Fibroblast of mammary gland (primary cell): Measurements from ENCODE around the gene ADGRV1.
A peak's percentile ranks its signal among the peaks of the same experiment; 100 is the strongest.
"Not testable (repeated sequence)": the region's sequence is repeated elsewhere in the genome, so short reads cannot be mapped to it uniquely, and the experiment has no call there.

Experiments
- DNase-seq: peaks from one replicate; pipeline ENCODE4 v3.0.0-alpha.2; 2010; ENCODE audit warnings: low read depth
- H3K4me3 ChIP-seq: 2 replicates; pipeline ENCODE4 v1.5.1; 2011; ENCODE audit warnings: low read depth, mild to moderate bottlenecking, low read length, moderate library complexity; ENCODE audit not compliant: control insufficient read depth
- TF ChIP-seq, protein P1 (sequence below): conservative IDR thresholded peaks from 2 replicates; pipeline ENCODE4 v1.5.1; 2011; ENCODE audit warnings: low read depth, low read length, inconsistent platforms; ENCODE audit not compliant: control insufficient read depth, insufficient read depth

Gene ADGRV1

DNA sequence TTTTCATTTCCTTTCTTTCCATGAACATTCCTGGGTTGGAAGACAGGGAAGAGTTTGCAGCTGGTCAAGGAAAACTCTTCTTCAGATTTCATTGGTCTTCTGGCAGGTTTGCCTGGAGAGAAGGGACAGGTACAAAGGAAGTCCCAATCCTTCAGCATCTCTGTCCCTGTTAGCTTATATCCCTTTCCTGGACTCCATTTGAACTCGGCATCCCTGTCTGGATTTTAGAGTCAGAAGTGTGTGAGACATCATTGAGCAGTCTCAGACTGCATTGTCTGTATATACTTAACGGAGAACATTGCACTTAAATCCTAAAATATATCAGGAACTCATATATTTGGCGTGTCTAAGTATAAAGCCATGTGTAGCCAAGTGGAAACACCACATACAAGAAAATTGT is 54.9 kb downstream of the ADGRV1 start:
- DNase-seq, result no peak
- TF ChIP-seq, protein P1, sequence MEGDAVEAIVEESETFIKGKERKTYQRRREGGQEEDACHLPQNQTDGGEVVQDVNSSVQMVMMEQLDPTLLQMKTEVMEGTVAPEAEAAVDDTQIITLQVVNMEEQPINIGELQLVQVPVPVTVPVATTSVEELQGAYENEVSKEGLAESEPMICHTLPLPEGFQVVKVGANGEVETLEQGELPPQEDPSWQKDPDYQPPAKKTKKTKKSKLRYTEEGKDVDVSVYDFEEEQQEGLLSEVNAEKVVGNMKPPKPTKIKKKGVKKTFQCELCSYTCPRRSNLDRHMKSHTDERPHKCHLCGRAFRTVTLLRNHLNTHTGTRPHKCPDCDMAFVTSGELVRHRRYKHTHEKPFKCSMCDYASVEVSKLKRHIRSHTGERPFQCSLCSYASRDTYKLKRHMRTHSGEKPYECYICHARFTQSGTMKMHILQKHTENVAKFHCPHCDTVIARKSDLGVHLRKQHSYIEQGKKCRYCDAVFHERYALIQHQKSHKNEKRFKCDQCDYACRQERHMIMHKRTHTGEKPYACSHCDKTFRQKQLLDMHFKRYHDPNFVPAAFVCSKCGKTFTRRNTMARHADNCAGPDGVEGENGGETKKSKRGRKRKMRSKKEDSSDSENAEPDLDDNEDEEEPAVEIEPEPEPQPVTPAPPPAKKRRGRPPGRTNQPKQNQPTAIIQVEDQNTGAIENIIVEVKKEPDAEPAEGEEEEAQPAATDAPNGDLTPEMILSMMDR, result no peak

DNA sequence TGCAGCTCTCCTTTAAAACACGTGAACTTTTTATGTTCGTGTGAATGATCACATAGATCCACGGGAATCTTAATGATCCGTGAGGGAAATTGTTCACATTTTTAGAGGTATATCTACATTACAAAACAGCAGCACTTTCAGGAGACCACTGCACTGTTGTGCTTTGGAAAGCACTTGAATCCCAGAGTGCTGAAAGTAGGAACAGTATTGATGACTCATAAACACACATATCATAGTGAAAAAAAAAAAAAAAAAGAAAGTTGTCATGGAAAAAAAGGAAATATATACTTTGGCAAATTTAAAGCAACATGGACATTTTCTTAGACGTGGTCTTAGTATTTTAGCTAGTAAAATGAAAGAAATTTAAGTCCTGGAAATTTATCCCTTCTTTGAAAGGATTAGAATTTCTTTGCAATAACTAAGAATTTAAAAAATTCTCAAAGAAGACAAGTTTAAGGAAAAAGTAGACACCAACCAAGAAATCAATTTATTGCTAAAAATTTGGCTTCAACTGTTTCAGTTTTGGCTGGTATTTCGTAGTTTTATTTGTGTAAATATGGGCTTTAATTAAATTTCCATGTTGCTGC is 55.4 kb downstream of the ADGRV1 start:
- H3K4me3 ChIP-seq, result no peak overlapping the region
- TF ChIP-seq, protein P1, result no peak
- peak; percentile 3 for DNase-seq

More for the DNA sequence above, 54.9 kb downstream of the ADGRV1 start:
- H3K4me3 ChIP-seq, result no peak overlapping the region

DNA sequence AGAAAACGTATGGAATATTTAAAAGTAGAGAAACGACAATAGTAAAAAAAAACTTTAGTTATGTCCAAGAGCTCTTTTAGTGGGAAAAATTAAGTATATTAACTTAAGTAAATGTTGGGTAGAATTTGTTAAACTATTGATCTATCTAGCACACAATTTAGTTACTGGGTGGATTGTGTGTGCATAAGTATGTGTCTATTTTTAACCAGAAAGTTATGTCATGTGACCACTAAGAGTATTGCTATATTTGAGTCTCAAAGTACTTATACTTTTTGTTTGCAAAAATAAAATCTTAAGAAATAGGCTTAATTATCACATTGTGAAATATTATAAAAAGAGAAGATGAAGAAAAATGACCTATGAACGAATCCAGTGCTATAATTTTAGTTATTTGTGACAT is 56.8 kb downstream of the ADGRV1 start:
- DNase-seq, result no peak
- TF ChIP-seq, protein P1, result no peak
- H3K4me3 ChIP-seq, result no peak overlapping the region

DNA sequence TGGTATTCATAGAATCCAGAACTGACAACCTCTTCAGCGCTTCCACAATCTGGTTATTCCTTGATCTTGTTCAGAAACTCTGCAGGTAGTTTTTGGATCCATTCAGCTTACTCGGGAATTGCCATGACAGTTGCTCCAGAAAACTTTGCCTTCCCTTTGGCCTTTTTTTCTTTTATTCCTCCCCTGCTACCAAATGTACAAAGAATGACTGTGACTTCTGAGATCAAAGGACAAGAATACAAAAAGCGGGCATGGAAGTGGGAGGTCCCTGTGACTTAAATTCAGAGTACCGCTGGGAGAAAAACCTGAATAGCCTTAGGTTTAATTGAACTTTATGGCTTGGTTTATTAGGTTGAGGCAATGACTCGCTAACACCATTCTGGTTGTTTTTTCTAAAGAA is 59.5 kb downstream of the ADGRV1 start:
- DNase-seq, result no peak
- no peak overlapping the region for H3K4me3 ChIP-seq
- TF ChIP-seq, protein P1, result no peak

DNA sequence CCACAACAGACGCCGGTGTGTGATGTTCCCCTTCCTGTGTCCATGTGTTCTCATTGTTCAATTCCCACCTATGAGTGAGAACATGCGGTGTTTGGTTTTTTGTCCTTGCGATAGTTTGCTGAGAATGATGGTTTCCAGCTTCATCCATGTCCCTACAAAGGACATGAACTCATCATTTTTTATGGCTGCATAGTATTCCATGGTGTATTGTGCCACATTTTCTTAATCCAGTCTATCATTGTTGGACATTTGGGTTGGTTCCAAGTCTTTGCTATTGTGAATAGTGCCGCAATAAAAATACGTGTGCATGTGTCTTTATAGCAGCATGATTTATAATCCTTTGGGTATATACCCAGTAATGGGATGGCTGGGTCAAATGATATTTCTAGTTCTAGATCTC is 61.2 kb downstream of the ADGRV1 start:
- DNase-seq, H3K4me3 ChIP-seq: not testable (repeated sequence)

DNA sequence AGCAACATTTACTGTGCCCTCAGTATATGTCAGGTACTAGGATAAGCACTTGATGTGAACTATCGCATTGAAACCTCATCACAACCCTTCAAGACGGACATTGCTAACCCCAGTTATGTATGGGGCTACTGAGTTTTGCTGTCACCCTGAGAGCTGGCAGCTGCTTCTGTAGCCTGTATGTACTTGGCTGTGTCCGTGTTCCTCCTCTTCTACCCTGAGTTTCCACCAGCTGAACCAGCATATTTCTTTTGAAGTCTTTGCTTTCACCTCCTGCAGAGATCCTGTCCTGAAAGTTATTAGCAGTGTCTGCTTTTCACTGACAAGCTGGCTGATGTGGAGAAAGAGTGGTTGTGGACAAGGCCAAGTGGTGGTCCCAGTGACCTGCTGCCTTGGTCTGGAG is 63.3 kb downstream of the ADGRV1 start:
- no peak overlapping the region for H3K4me3 ChIP-seq
- no peak for DNase-seq
- TF ChIP-seq, protein P1, result no peak

DNA sequence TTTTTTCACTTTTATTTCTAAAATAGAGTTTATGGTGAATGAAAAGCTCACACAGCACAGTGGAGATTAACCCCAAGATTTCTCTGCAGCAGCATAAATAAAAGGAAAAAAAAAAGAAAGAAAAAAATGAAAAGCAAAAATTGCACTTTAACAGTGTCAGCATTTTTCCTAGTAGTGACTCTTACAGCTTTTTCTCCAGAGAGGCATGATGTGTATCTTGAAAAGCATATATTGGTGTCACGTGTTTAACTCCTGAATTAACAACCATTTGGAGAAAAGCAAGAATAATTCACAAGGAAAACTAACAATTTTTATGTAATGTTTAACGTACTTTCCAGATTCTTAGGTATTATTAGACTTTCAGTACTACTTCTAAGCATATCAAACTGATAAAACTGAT is 67.9 kb downstream of the ADGRV1 start:
- no peak for DNase-seq
- no peak overlapping the region for H3K4me3 ChIP-seq
- TF ChIP-seq, protein P1, result no peak
